ENCODE data around the gene S100A6.

S100A6 gene

GRCh38 chr1:153507926-153508583 is 27.7 kb downstream of the S100A6 start:
- no peak for TF ChIP-seq CTCF (IDR thresholded peaks at IDR 0.05; ENCODE audit: control insufficient read depth, insufficient read depth, low read depth, low read length, missing control alignments)
- H3K4me3 ChIP-seq (ENCODE audit: control insufficient read depth, low read depth, low read length) = no peak overlapping the region
- DNase-seq (ENCODE audit: low read depth) = no peak

- no peak overlapping the region for H3K4me3 ChIP-seq (ENCODE audit: control insufficient read depth, low read depth, low read length)
- no peak for TF ChIP-seq CTCF (IDR thresholded peaks at IDR 0.05; ENCODE audit: control insufficient read depth, insufficient read depth, low read depth, low read length, missing control alignments)
- DNase-seq (ENCODE audit: low read depth) = peak; percentile 50
Observed at GRCh38 chr1:153506831-153507413, 28.9 kb downstream of the S100A6 start.

- TF ChIP-seq CTCF (IDR thresholded peaks at IDR 0.05; ENCODE audit: control insufficient read depth, insufficient read depth, low read depth, low read length, missing control alignments) = no peak
- no peak overlapping the region for H3K4me3 ChIP-seq (ENCODE audit: control insufficient read depth, low read depth, low read length)
- DNase-seq (ENCODE audit: low read depth) = no peak
Observed at GRCh38 chr1:153506386-153506785, 29.4 kb downstream of the S100A6 start.

GRCh38 chr1:153505576-153505975 is 30.2 kb downstream of the S100A6 start:
- no peak for TF ChIP-seq CTCF (IDR thresholded peaks at IDR 0.05; ENCODE audit: control insufficient read depth, insufficient read depth, low read depth, low read length, missing control alignments)
- DNase-seq (ENCODE audit: low read depth) = no peak
- no peak overlapping the region for H3K4me3 ChIP-seq (ENCODE audit: control insufficient read depth, low read depth, low read length)

- no peak for TF ChIP-seq CTCF (IDR thresholded peaks at IDR 0.05; ENCODE audit: control insufficient read depth, insufficient read depth, low read depth, low read length, missing control alignments)
- H3K4me3 ChIP-seq (ENCODE audit: control insufficient read depth, low read depth, low read length) = no peak overlapping the region
- DNase-seq (ENCODE audit: low read depth) = no peak
Observed at GRCh38 chr1:153503766-153504165, 32.0 kb downstream of the S100A6 start.

- DNase-seq (ENCODE audit: low read depth) = no peak
- no peak overlapping the region for H3K4me3 ChIP-seq (ENCODE audit: control insufficient read depth, low read depth, low read length)
- no peak for TF ChIP-seq CTCF (IDR thresholded peaks at IDR 0.05; ENCODE audit: control insufficient read depth, insufficient read depth, low read depth, low read length, missing control alignments)
Observed at GRCh38 chr1:153498746-153499145, 37.0 kb downstream of the S100A6 start.
